ENCODE data around the gene SPRR2G. TPM values are rescaled to one million over a fixed set of nuclear protein-coding genes. Genes with fewer than 3 reads are reported as not detected.
"Not testable (repeated sequence)": the region's sequence is repeated elsewhere in the genome, so short reads cannot be mapped to it uniquely, and the experiment has no call there.

The SPRR2G gene
- total RNA-seq, 1 donor from 2014 or later = not detected

GRCh38 chr1:153141377-153141776 is 9.3 kb downstream of the SPRR2G start:
- no peaks in the 10 kb centered on the region for H3K4me1 ChIP-seq
- intact Hi-C loops (cut with DNase I) = no loop called here
- no peak for ATAC-seq
- H3K9me3 ChIP-seq = no peaks in the 10 kb centered on the region
- H3K27me3 ChIP-seq = peaks cover 8% of the 10 kb centered on the region
- H3K36me3 ChIP-seq = no peaks in the 10 kb centered on the region
- no peak overlapping the region for H3K27ac ChIP-seq
- DNase-seq = no peak
- H3K4me3 ChIP-seq = no peak overlapping the region
- TF ChIP-seq, protein P1, sequence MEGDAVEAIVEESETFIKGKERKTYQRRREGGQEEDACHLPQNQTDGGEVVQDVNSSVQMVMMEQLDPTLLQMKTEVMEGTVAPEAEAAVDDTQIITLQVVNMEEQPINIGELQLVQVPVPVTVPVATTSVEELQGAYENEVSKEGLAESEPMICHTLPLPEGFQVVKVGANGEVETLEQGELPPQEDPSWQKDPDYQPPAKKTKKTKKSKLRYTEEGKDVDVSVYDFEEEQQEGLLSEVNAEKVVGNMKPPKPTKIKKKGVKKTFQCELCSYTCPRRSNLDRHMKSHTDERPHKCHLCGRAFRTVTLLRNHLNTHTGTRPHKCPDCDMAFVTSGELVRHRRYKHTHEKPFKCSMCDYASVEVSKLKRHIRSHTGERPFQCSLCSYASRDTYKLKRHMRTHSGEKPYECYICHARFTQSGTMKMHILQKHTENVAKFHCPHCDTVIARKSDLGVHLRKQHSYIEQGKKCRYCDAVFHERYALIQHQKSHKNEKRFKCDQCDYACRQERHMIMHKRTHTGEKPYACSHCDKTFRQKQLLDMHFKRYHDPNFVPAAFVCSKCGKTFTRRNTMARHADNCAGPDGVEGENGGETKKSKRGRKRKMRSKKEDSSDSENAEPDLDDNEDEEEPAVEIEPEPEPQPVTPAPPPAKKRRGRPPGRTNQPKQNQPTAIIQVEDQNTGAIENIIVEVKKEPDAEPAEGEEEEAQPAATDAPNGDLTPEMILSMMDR (IDR thresholded peaks at IDR 0.05) = no peak

- DNase-seq = no peak
- no peak for ATAC-seq
- no peaks in the 10 kb centered on the region for H3K9me3 ChIP-seq
- no peak overlapping the region for H3K4me3 ChIP-seq
- H3K4me1 ChIP-seq = no peaks in the 10 kb centered on the region
- TF ChIP-seq, protein P1 (IDR thresholded peaks at IDR 0.05) = no peak
- peaks cover 8% of the 10 kb centered on the region for H3K27me3 ChIP-seq
- intact Hi-C loops (cut with DNase I) = no loop called here
- no peaks in the 10 kb centered on the region for H3K36me3 ChIP-seq
- H3K27ac ChIP-seq = no peak overlapping the region
Measured at GRCh38 chr1:153140484-153140883, 10.2 kb downstream of the SPRR2G start.

- Histone ChIP-seq H3K4me1 (no peaks in the 10 kb centered on the region), H3K4me3 (no peak overlapping the region), H3K27ac (no peak overlapping the region), H3K9me3 (no peaks in the 10 kb centered on the region), H3K27me3 (peaks cover 3% of the 10 kb centered on the region), H3K36me3 (no peaks in the 10 kb centered on the region)
- intact Hi-C loops (cut with DNase I) = no loop called here
- TF ChIP-seq, protein P1 (IDR thresholded peaks at IDR 0.05) = no peak
- DNase-seq (no peak), ATAC-seq (no peak)
Measured at GRCh38 chr1:153133743-153134142, 16.9 kb downstream of the SPRR2G start.

DNA sequence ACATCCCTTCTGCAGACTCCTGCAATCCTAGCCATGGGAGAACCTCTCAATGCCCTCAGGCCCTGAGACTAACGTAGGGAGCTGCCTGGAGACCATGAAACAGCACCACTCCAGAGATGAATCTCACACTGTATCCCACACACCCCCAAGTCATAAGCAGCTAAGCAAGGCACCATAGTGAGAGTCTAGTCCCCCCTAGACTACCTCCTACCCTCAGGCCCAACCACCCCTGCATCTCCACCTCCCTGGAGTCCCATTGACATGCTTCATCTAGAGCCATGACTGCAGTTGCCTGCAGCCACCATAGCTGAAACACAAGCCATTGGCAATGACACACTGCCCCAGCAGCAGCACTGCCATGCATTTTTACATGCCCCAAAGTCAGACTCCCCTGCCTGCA is 17.4 kb downstream of the SPRR2G start:
- H3K4me1 ChIP-seq = no peaks in the 10 kb centered on the region
- no peak for ATAC-seq
- H3K27me3 ChIP-seq = peaks cover 3% of the 10 kb centered on the region
- no peak overlapping the region for H3K27ac ChIP-seq
- H3K9me3 ChIP-seq = no peaks in the 10 kb centered on the region
- no peaks in the 10 kb centered on the region for H3K36me3 ChIP-seq
- intact Hi-C loops (cut with DNase I) = no loop called here
- DNase-seq = no peak
- TF ChIP-seq, protein P1 (IDR thresholded peaks at IDR 0.05) = no peak
- H3K4me3 ChIP-seq = no peak overlapping the region

DNA sequence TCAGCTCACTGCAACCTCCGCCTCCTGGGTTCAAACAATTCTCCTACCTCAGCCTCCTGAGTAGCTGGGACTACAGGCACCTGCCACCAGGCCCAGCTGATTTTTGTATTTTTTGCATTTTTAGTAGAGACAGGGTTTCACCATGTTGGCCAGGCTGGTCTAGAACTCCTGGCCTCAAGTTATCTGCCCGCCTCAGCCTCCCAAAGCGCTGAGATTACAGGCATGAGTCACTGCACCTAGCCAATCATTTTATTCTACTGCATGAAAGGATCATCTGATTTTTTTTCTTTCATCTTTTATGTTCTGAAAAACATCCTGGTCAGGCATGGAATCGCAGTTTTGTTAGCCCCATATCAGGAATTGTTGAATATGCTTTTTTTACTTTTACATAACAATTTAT is 22.0 kb downstream of the SPRR2G start:
- H3K36me3 ChIP-seq; H3K9me3 ChIP-seq; H3K27me3 ChIP-seq; ATAC-seq; intact Hi-C loops (cut with DNase I); H3K27ac ChIP-seq; H3K4me1 ChIP-seq; H3K4me3 ChIP-seq; DNase-seq: not testable (repeated sequence)

- no peaks in the 10 kb centered on the region for H3K9me3 ChIP-seq
- ATAC-seq (no peak), DNase-seq (no peak)
- no peaks in the 10 kb centered on the region for H3K4me1 ChIP-seq
- no peaks in the 10 kb centered on the region for H3K36me3 ChIP-seq
- TF ChIP-seq, protein P1 (IDR thresholded peaks at IDR 0.05) = no peak
- intact Hi-C loops (cut with DNase I) = no loop called here
- no peak overlapping the region for H3K27ac ChIP-seq
- H3K4me3 ChIP-seq = no peak overlapping the region
- no peaks in the 10 kb centered on the region for H3K27me3 ChIP-seq
Measured at GRCh38 chr1:153127296-153127695, 23.4 kb downstream of the SPRR2G start.
